EH (cell line): ENCODE data around the gene SLC6A18.
A peak's percentile ranks its signal among the peaks of the same experiment; 100 is the strongest.

Source experiments
- DNase-seq: peaks from one replicate; pipeline ENCODE4 v3.0.0-alpha.2; 2015; ENCODE audit warnings: low read depth

The SLC6A18 gene

GRCh38 chr5:1235838-1236237 lies 10.7 kb downstream of the SLC6A18 start:
- no peak for DNase-seq

GRCh38 chr5:1239505-1240251 lies 14.5 kb downstream of the SLC6A18 start:
- DNase-seq, result no peak

GRCh38 chr5:1240496-1241260 lies 15.5 kb downstream of the SLC6A18 start:
- DNase-seq, result no peak

GRCh38 chr5:1241509-1242080 lies 16.4 kb downstream of the SLC6A18 start:
- no peak for DNase-seq

- no peak for DNase-seq
Measured at GRCh38 chr5:1242733-1243486, 17.7 kb downstream of the SLC6A18 start.

- DNase-seq, result no peak
Measured at GRCh38 chr5:1243487-1244130, 18.4 kb downstream of the SLC6A18 start.

GRCh38 chr5:1244255-1244654 lies 19.1 kb downstream of the SLC6A18 start:
- DNase-seq, result no peak

GRCh38 chr5:1244976-1245375 lies 19.8 kb downstream of the SLC6A18 start:
- no peak for DNase-seq

GRCh38 chr5:1245905-1246576 lies 20.9 kb downstream of the SLC6A18 start:
- DNase-seq, result no peak

- DNase-seq, result peak; percentile 13
Measured at GRCh38 chr5:1246711-1247431, 21.7 kb downstream of the SLC6A18 start.

- no peak for DNase-seq
Measured at GRCh38 chr5:1247811-1248210, 22.6 kb downstream of the SLC6A18 start.

GRCh38 chr5:1249366-1250280 lies 24.4 kb downstream of the SLC6A18 start:
- no peak for DNase-seq

GRCh38 chr5:1251678-1252580 lies 26.7 kb downstream of the SLC6A18 start:
- DNase-seq, result no peak

- no peak for DNase-seq
Measured at GRCh38 chr5:1252681-1253080, 27.5 kb downstream of the SLC6A18 start.

GRCh38 chr5:1253456-1254105 lies 28.4 kb downstream of the SLC6A18 start:
- peak; percentile 83 for DNase-seq

- DNase-seq, result peak; percentile 67
Measured at GRCh38 chr5:1254196-1254595, 29.0 kb downstream of the SLC6A18 start.

- peak; percentile 74 for DNase-seq
Measured at GRCh38 chr5:1255081-1255561, 29.9 kb downstream of the SLC6A18 start.

- no peak for DNase-seq
Measured at GRCh38 chr5:1256776-1257175, 31.6 kb downstream of the SLC6A18 start.
